Activated naive CD4-positive, alpha-beta T cell treated with anti-CD3 and anti-CD28 coated beads, Interleukin-2, amount 50 U/mL, for 16 hours (primary cell): ENCODE results near the gene RPTOR.

Experiments
- DNase-seq: peaks from one replicate; pipeline ENCODE4 v3.0.0-alpha.2; 2020

RPTOR gene

DNA sequence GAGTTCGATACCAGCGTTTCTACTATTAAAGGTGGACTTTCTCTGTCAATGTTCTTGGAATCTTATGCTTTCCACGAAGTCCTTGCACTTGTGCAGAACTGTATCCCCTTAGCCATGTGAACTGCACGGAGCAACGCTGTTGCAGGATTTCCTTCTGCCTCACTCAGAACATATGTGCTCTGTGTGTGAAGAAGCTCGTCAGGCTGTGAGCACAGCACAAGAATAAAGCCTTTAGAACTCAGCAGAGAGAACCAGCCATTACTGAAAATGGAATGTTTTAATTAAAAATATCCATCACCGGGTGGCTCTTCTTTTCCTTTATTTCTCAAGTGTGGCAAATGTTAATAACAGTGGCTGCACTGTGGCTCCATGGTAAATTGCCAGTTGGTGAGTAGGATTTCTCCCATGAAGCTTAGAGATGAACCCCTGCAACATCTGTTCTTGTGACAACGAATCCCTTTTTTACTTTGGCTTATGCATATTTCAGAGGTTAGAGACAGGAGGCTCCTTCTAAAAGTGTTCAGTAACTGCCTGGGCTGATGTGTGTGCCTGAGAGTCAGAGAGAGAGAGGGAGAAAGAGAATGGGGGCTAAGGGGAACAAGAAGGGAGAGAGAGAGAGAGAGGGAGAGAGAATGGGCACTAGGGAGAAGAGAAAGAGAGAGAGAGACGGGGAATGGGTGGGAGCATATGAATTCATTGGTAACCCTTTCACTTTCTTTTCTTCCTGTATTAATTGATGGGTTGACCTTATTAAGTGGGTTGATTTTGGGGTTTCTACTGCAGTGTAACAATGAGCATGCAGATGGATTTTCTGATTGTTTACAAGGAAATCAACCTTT is 50.0 kb downstream of the RPTOR start:
- no peak for DNase-seq

GRCh38 chr17:80596760-80597608 is 52.3 kb downstream of the RPTOR start:
- DNase-seq, result no peak

DNA sequence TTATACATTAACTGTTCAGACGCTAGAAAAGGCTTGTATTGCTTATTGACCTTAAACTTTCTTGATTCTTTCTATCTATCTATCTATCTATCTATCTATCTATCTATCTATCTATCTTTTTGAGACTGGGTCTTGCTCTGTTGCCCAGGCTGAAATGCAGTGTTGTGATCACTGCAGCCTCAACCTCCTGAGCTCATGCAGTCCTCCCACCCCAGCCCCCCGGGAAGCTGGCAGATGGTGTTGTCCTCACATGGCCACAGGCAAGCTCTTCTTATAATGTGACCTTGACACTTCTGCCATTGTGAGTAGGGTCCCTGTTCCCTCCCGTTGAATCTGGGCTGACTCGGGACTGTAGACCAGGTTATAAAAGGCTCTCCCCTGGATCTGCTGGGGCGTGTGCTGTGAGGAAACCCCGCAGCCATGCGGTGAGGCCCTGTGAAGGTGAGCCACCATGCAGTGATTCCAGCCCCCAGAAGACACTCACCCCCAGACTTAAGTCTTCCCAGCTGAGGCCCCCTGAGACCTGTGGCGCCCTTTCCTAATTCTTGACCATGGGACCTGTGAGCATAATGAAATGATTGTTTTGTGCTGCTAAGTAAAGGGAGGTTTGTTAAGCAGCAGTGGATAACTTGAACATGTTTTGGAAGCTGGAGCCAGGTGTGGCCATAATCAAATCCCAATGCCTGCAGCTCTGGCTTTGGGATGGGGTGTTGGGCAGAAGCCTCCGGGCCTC is 54.3 kb downstream of the RPTOR start:
- no peak for DNase-seq

- no peak for DNase-seq
Observed at GRCh38 chr17:80599546-80600305, 55.1 kb downstream of the RPTOR start.

GRCh38 chr17:80601146-80601545 is 56.5 kb downstream of the RPTOR start:
- no peak for DNase-seq

DNA sequence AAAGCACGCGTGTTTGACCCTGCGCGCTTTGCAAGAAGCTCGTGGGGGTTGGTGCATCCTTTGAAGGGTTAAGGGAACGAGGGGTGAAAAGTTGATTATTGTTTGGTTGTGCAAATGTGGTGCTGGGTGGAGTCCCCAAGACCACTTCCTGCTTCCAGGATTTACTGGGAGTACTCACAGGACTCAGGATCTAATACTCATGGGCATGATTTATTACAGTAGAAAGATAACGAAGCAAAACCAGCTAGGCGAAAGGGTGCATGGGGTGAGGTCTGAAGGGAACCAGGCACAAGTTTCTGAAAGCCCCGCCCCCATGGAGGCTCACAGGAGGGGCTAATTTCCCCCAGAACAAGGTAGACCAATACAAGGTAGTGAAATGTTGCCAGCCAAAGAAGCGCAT is 58.8 kb downstream of the RPTOR start:
- DNase-seq, result no peak

DNA sequence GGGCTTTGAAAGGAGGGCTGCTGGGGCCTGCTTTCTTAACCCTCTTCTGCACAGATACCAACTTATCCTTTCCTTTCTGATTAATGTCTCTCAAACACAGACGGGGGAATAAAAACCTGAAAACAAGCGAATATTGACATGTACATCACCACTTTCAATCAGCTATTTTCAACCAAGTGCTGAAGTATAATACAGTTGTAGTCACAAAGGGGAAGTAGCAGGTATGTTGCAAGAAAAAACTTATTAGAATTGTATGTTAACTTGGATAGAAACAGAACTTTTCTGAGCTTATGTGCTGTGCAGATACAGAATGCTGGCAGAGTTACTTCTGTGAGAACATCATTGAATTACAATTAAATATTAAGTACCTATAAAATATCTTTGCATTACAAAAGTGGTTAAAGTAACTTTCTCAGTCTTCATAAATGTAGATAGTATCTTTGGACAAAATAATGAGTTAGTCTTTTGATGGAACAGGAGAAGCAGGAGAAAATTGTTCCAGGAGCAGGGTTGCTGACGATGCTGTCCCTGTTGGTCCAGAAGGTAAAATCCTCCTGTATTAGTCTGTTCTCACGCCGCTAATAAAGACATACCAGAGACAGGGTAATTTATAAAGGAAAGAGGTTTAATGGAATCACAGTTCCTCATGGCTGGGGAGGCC is 59.5 kb downstream of the RPTOR start:
- no peak for DNase-seq

DNA sequence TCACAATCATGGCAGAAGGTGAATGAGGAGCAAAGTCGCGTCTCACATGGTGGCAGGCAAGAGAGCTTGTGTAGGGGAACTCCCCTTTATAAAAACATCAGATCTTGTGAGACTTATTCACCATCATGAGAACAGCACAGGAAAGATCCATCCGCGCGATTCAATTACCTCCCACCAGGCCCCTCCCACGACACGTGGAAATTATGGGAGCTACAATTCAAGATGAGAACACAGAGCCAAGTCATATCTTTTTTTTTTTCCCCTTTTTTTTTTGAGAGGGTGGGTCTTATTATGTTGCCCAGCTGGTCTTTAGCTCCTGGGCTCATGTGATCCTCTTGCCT is 60.0 kb downstream of the RPTOR start:
- no peak for DNase-seq

DNA sequence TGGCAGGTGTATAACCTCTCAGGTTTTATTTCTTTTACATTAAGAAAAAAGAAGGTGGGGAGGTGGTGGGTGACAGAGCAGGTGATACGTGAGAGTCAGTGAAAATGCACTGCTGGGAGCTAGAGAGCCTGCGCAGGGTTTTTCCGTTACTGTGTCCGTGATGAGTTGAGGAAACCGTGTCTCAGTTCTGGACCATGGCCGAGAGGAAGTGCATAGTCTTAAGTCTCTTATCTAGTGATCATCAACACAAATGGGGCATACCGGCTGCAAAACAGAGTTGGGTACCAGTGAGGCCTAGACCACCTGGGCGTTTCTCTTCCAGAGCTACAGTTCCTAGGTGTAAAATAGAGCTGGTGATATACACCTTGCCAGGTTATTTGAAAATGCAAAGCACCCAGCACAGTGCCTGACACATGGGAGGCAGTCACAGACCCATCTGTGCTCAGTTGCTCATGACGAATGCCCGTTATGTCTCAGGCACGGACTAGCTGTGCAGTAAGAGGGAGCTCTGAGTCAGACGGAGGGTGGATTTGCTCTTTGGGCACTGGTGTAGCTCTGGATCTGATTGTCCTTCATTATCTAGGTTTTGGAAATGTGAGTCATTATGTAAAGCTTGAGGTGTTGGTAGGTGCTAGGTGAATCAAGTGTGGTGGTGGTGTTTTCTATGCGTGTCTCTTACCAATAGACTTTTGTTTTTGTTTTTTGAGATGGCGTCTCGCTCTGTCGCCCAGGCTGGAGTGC is 60.9 kb downstream of the RPTOR start:
- peak; percentile 67 for DNase-seq

GRCh38 chr17:80608326-80608725 is 63.7 kb downstream of the RPTOR start:
- no peak for DNase-seq

DNA sequence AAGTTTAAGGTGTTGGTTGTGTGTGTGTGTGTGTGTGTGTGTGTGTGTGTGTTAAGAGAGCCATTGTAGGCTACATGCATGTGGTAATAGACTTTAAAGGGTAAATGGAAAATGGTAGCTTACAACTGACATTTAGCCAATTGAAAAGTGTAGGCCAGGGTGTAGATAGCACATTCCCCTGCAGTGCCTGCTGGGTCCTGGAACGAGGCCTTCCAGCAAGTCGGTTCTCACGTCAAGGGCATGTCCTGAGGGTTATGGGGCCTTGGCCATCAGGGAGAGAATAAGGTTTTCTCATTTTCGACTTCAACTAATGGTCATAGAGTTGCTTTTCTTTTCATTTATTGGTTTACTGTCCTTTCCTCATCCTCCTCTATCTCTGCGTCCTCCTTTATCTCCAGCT is 65.1 kb downstream of the RPTOR start:
- DNase-seq, result no peak

- no peak for DNase-seq
Observed at GRCh38 chr17:80611816-80612215, 67.2 kb downstream of the RPTOR start.

DNA sequence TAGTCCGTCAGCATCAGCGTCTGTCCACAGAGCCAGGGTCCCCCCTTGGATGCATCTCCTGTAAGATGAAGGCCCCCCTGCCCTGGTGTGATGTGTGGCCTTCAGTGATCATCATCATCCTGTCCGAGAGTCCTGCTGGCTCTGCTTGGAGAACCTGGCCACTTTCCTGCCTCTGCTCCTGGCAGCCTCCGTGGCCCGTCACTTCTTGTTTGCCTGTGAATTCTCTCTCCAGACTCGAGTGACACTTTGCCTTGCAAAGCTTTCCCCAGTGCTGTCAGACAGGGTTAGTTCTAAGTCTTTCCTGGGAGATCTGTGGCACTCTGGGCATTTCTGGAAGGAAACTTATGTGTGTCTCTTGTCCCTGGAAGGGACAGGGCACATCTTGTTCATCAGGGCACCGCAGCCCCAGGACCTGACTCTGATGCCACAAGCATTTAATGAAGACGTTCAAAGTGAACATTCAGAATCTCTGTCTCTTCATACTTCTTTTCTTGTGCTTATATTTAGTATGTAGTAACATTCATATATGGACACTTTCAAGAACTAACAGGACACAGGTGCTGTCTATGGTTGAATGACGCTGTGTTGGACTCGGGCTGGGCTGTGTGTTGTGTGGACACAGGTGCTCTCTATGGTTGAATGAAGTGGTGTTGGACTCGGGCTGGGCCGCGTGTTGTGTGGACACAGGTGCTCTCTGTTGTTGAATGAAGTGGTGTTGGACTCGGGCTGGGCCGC is 68.5 kb downstream of the RPTOR start:
- no peak for DNase-seq

GRCh38 chr17:80613732-80614071 is 69.1 kb downstream of the RPTOR start:
- no peak for DNase-seq

DNA sequence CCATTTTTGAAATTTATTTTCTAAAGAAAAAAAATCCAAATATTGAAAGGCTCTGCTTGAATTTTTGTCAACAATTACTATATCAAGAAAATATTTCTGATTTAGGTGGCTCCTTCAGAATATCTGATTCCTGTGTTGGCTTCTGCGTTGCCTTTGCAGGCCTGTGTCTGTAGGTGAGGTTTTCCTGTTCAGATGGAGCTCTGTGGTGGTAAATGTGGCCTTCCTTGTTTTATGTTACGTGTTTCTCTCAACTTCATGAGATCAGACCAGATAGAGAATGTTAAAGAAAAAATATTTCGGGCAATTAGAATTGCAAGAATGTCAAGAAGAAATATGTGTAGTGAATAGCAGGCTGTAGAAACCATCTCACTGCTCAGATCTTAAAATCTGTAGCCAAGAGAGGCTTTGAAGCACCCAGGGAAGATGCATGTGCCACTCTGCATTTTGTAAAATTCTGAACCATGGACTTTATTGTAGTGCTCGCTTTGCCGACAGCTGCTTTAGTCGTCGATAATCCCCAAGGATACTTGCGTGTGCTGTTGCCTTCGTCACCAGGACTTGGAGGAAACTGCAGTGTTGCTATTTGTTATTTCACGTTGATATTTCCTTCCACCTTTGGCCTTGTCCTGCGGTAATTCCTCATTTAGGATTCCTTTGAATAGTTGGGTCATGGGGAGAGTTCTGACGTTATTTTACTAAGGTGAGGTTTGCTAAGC is 69.9 kb downstream of the RPTOR start:
- DNase-seq, result no peak

- DNase-seq, result no peak
Observed at GRCh38 chr17:80615376-80615775, 70.7 kb downstream of the RPTOR start.

DNA sequence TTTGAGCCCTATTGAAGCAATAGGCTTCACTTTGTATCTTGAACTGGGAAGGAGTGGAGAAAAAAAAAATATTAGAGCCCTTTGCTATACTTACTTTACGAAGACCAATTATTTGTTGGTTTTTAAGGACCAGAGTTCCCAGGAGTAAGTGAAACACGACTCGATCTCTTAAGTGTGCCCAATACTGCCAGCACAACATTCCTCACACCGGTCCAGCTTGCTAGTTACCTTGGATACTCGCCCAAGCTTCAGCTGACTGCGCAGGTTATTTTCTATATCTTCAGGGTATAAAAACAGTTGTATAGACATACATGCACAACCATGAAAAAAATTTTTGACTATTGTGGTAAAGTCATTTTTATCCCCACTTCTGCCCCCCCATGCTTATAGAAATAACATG is 72.1 kb downstream of the RPTOR start:
- no peak for DNase-seq

GRCh38 chr17:80618304-80618703 is 73.7 kb downstream of the RPTOR start:
- DNase-seq, result no peak

GRCh38 chr17:80619535-80620235 is 75.0 kb downstream of the RPTOR start:
- DNase-seq, result no peak
